PC-9 (cell line): ENCODE data around the gene UBE2K. TPM values are rescaled to one million over a fixed set of nuclear protein-coding genes. Genes with fewer than 3 reads are reported as not detected.
"Not testable (repeated sequence)": the region's sequence is repeated elsewhere in the genome, so short reads cannot be mapped to it uniquely, and the experiment has no call there.

Experiments used
- BruUV-seq: library from RNA; stranded (reverse); fragments of 400-500 nt; replicated peaks from 2 replicates; lab custom pipeline; 2021; lab: Mats Ljungman, UMichigan
- CTCF ChIA-PET: fragments of 300-600 bp; sonication (Branson Sonifier 250); formaldehyde crosslinking; loops from one replicate; lab custom pipeline; 2022; ENCODE audit warnings: antibody characterized with exemption; lab: Charles Lee
- POLR2A ChIA-PET: fragments of 300-600 bp; sonication (Branson Sonifier 250); formaldehyde crosslinking; loops from one replicate; lab custom pipeline; 2022; ENCODE audit warnings: antibody characterized with exemption; ENCODE audit not compliant: unreplicated experiment; lab: Charles Lee
- DNase-seq, 2 experiments: peaks; one replicate each; pipeline versions ENCODE4 v3.0.0 to v3.0.0-alpha.2; 2015 to 2022; ENCODE audit warnings: mixed read lengths in 1 of 2
- H2AFZ ChIP-seq: fragments of 200-600 bp; sonication (generic); 2 replicates; pipeline ENCODE4 v1.8.1; 2017; ENCODE audit warnings: antibody characterized with exemption
- H3F3A ChIP-seq: fragments of 200-600 bp; sonication (generic); 2 replicates; pipeline ENCODE4 v1.8.1; 2017; ENCODE audit warnings: antibody characterized with exemption, mild to moderate bottlenecking, low read depth; ENCODE audit not compliant: insufficient read depth
- H3K27ac ChIP-seq: fragments of 200-600 bp; sonication (generic); 2 replicates; pipeline ENCODE4 v1.6.1; 2016; ENCODE audit warnings: mixed run types
- H3K27me3 ChIP-seq: fragments of 200-600 bp; sonication (generic); 2 replicates; pipeline ENCODE4 v1.6.1; 2016; ENCODE audit warnings: low read depth, mixed run types; ENCODE audit not compliant: insufficient read depth
- H3K36me3 ChIP-seq: fragments of 200-600 bp; sonication (generic); 2 replicates; pipeline ENCODE4 v1.6.1; 2016; ENCODE audit warnings: low read depth, mixed run types
- H3K4me1 ChIP-seq: fragments of 200-600 bp; sonication (generic); replicated peaks from 2 replicates; pipeline ENCODE4 v1.6.1; 2016; ENCODE audit warnings: mixed run types; ENCODE audit not compliant: insufficient read depth
- H3K4me2 ChIP-seq: fragments of 200-600 bp; sonication (generic); 2 replicates; pipeline ENCODE4 v1.6.1; 2017; ENCODE audit warnings: mixed run types
- H3K4me3 ChIP-seq: fragments of 200-600 bp; sonication (generic); 2 replicates; pipeline ENCODE4 v1.6.1; 2016; ENCODE audit warnings: mixed run types
- H3K79me2 ChIP-seq: fragments of 200-600 bp; sonication (generic); 2 replicates; pipeline ENCODE4 v1.6.1; 2017; ENCODE audit warnings: low read depth, mixed run types
- H3K9me2 ChIP-seq: fragments of 200-600 bp; sonication (generic); 2 replicates; pipeline ENCODE4 v1.8.1; 2017; ENCODE audit warnings: mild to moderate bottlenecking; ENCODE audit not compliant: insufficient read depth
- H3K9me3 ChIP-seq: fragments of 200-600 bp; sonication (generic); 2 replicates; pipeline ENCODE4 v1.8.1; 2016; ENCODE audit warnings: low read depth; ENCODE audit not compliant: insufficient read depth
- H4K20me1 ChIP-seq: fragments of 200-600 bp; sonication (generic); 2 replicates; pipeline ENCODE4 v1.8.1; 2017; ENCODE audit not compliant: insufficient read depth
- CTCF ChIP-seq: fragments of 200-600 bp; sonication (generic); conservative IDR thresholded peaks from 2 replicates; pipeline ENCODE4 v1.6.1; 2017; ENCODE audit warnings: mixed run types, antibody characterized with exemption, mild to moderate bottlenecking, moderate library complexity
- EZH2 ChIP-seq: fragments of 200-600 bp; sonication (generic); IDR thresholded peaks from 2 replicates; pipeline ENCODE4 v1.8.0; 2017; ENCODE audit warnings: antibody characterized with exemption, low read depth
- intact Hi-C: fragments of 100-400 bp; cut with micrococcal nuclease; formaldehyde crosslinking; loops from one replicate; pipeline ENCODE4 v1.10.0; 2022; ENCODE audit not compliant: unreplicated experiment
- total RNA-seq: library from RNA; stranded (reverse); gene quantifications from 2 replicates; pipeline ENCODE4 v1.2.3, GENCODE V29; 2021

Gene UBE2K
- total RNA-seq, 1 experiment from 2014 or later = 129 TPM

GRCh38 chr4:39668887-39669286 is 29.0 kb upstream of the UBE2K start:
- ChIA-PET CTCF (no interaction called here), POLR2A (no interaction called here)
- no peaks in the 10 kb centered on the region; the same call in 1 of the 2 replicates for H3K9me2 ChIP-seq
- no peaks in the 10 kb centered on the region for H3K79me2 ChIP-seq
- no peaks in the 10 kb centered on the region for H4K20me1 ChIP-seq
- no peaks in the 10 kb centered on the region for H3K36me3 ChIP-seq
- H3K4me3 ChIP-seq = no peak overlapping the region
- TF ChIP-seq EZH2 = no peak
- no peak for TF ChIP-seq CTCF
- intact Hi-C loops = no loop called here
- H3K4me1 ChIP-seq = no peaks in the 10 kb centered on the region
- no TSS peak for BruUV-seq
- DNase-seq = no peak
- no peak overlapping the region for H2AFZ ChIP-seq
- H3K4me2 ChIP-seq = no peak overlapping the region
- no peaks in the 10 kb centered on the region for H3K9me3 ChIP-seq
- H3F3A ChIP-seq = no peaks in the 10 kb centered on the region
- no peaks in the 10 kb centered on the region for H3K27me3 ChIP-seq
- H3K27ac ChIP-seq = no peak overlapping the region

GRCh38 chr4:39670296-39670695 is 27.6 kb upstream of the UBE2K start:
- H3K9me2 ChIP-seq, H3K4me1 ChIP-seq, BruUV-seq, POLR2A ChIA-PET, H3K27ac ChIP-seq, DNase-seq, H3K4me3 ChIP-seq, H3K27me3 ChIP-seq, H3K4me2 ChIP-seq, H4K20me1 ChIP-seq, H3F3A ChIP-seq, intact Hi-C loops, H3K9me3 ChIP-seq, H3K36me3 ChIP-seq, H2AFZ ChIP-seq, CTCF ChIA-PET, H3K79me2 ChIP-seq: not testable (repeated sequence)

- H3K4me3 ChIP-seq, H3K36me3 ChIP-seq, H4K20me1 ChIP-seq, H3K9me3 ChIP-seq, POLR2A ChIA-PET, H3K27me3 ChIP-seq, H3K79me2 ChIP-seq, H3K27ac ChIP-seq, H3K4me1 ChIP-seq, H3K4me2 ChIP-seq, H3F3A ChIP-seq, H2AFZ ChIP-seq, intact Hi-C loops, DNase-seq, H3K9me2 ChIP-seq, CTCF ChIA-PET, BruUV-seq: not testable (repeated sequence)
These were observed 22.3 kb upstream of the UBE2K start for GRCh38 chr4:39675681-39676080.

GRCh38 chr4:39681003-39681402 is 16.9 kb upstream of the UBE2K start:
- POLR2A ChIA-PET = interaction anchor here (0.7 kb wide), 1 partner anchor 636 kb away, joined by 4 read pairs; no protein-coding TSS in a partner anchor
- not testable (repeated sequence) for H2AFZ ChIP-seq

More at GRCh38 chr4:39681003-39681402, 16.9 kb upstream of the UBE2K start:
- H3F3A ChIP-seq, H3K9me2 ChIP-seq, H3K36me3 ChIP-seq, H3K4me3 ChIP-seq, H3K79me2 ChIP-seq, H4K20me1 ChIP-seq, H3K27ac ChIP-seq, H3K9me3 ChIP-seq, intact Hi-C loops, H3K4me2 ChIP-seq, DNase-seq, BruUV-seq, H3K4me1 ChIP-seq, H3K27me3 ChIP-seq, CTCF ChIA-PET: not testable (repeated sequence)
